Activated effector memory CD4-positive, alpha-beta T cell treated with anti-CD3 and anti-CD28 coated beads, Interleukin-2, amount 50 U/mL, for 16 hours (primary cell): Measurements from ENCODE around the gene KCP.

ENCODE experiments used
- DNase-seq: peaks from one replicate; pipeline ENCODE4 v3.0.0-alpha.2; 2020

KCP gene

DNA sequence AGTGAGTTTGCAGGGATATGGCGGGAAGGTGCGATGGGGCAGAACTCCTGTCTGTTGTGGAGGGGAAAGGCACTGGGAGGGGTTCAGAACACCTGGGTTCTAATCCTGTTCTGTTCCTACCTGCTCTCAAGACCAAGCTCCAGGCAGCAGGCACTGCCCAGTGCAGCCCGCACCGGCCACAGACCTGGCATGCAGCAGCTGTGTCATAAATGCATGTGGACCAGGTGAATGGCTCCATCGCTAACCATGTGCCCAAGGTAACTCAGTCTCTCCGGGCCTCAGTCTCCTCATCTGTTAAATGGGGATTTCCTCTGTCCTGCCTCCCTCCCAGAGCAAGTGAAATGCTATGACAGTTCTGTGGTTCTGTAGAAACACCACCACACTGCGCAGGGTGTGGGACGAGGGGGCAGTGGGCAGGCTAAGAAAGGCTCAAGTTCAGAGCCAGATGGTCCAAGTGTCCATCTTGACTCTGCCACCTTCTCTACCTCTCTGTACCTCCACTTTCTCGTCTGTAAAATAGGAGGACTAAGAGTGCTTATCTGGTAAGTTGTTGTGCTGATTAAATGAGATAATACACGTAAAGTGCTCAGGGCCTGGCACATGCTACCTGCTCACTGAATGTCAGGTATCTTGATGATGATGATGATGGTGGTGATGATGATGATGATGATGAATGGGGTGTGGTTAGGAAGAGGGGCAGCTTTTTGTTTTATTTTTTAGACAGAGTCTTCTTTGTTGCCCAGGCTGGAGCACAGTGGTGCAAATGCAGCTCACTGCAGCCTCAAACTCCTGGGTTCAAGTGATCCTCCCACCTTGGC lies 24.9 kb downstream of the KCP start:
- DNase-seq, result no peak

DNA sequence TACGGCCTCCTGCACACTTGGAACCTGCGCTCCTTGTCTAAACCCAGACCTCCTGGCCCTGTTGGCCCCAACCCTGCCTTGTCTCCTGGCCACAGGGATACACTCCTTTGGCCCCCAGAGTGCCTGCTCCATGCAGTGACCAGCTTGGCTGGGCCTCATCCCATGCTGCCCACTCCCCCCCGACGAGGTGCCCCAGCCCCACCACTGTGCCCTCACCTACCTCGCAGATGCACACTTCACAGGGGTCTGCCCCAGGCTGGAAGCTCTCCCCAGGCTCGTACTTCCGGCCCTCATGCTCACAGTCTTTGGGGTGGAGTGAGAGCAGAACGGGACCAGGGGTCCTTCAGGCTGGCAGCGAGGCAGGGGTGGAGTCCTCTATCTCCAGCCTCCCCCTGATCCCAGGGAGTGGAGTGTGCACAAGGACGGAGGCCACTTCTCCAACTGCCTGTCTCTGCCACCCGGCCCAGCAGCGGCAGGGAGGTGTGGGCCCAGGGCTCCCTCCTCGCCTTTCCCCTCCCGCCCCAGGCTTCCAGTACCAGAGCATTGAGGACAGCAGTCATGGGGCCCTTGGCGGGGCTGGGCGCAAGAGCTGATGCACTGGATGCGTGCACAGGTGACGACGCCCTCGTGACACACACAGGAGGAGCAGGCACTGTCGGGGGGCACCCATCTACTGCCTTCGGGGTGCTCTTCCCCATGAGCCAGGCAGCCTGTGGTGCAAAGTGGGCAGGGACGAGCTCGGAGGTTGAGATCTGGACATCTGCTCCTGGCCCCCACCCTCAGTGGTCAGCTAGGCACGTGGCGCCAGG lies 25.7 kb downstream of the KCP start:
- no peak for DNase-seq

DNA sequence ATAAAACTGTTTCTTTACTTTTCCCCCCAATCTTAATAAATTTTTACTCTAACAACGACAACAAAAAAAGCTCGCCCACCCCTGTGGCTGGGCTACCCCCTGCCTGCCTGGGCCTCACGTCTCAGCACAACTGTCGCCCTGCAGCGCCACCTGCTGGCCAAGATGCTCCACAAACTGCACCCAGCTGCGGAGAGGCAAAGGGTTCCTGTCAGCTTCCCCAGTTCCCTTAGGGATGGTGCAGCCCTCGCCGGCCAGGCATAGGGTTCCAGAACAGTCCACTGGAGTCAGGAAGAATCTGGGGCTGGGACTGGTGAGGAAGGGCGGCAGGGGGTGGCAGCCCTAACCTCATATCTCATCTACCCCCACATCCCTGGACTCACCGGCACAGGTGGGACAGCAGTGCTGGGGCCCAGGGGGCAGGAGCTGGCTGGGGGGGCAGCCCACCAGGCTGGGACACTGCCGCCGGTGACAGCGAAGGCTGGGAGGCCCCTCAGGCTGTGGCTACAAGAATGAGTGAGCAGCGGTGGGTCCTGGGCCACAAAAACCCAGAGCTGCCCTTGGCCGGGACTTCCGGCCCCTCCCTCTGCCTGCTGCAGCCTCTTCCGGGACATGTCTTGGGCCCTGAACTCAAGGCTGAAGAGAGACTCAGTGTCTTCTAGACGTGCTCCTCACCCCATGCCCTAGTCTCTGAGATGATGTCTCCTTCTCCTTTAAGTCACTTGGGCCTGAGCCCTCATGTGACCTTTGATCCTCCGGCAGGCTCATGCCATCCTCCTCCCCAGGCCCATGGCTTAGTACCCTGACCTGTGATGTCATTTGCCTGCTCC lies 26.7 kb downstream of the KCP start:
- DNase-seq, result peak; percentile 95

DNA sequence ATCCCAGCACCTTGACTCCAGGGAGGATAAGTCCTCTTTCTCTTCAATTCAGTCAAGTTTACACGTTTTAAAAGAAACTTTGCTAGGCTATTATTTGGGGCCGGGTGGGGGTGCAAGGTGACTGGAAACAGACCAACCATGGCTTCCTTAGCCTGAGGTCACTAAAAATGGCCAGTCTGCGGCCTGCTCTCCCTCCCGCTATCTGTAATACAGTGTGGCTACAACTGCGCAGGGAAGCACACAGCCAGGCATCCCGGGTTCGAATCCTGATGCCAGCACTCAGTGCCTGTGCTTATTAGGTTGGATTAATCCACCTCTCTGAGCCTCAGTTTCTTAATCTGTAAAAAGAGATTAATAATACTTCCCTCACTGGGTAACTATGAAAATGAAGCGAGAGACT lies 28.4 kb downstream of the KCP start:
- DNase-seq, result no peak

GRCh38 chr7:128881458-128882125 lies 28.9 kb downstream of the KCP start:
- no peak for DNase-seq

DNA sequence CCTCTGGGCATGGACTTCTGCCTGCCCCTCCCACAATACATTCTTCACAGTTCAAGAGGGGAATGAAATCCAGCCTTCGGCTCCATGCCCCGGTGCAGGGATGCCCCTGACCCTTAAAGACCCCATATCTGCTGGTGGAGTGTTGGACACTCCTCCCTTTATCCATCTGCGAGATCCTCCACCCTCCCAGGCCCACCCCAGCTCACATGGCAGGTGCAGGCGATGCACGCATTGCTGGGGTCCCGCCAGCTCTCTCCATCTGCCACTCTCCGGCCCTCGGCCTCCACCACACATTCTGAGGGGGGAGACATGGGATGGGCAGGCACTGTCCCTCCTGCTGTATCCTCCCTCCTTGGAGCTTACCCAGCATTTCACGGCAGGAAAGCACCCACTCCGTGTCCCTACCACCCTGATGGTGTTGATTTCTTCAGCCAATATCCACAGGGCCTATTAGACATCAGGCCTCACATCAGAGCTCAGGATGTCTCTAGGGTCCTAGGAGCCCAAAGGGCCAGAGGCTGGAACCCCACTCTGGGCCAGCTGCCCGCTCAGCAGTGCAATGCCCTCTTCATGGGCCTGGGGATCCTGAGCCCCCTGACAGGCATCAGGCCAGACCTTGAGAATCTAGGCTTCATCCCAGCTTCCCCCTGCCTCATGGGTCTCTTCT lies 29.6 kb downstream of the KCP start:
- DNase-seq, result no peak

DNA sequence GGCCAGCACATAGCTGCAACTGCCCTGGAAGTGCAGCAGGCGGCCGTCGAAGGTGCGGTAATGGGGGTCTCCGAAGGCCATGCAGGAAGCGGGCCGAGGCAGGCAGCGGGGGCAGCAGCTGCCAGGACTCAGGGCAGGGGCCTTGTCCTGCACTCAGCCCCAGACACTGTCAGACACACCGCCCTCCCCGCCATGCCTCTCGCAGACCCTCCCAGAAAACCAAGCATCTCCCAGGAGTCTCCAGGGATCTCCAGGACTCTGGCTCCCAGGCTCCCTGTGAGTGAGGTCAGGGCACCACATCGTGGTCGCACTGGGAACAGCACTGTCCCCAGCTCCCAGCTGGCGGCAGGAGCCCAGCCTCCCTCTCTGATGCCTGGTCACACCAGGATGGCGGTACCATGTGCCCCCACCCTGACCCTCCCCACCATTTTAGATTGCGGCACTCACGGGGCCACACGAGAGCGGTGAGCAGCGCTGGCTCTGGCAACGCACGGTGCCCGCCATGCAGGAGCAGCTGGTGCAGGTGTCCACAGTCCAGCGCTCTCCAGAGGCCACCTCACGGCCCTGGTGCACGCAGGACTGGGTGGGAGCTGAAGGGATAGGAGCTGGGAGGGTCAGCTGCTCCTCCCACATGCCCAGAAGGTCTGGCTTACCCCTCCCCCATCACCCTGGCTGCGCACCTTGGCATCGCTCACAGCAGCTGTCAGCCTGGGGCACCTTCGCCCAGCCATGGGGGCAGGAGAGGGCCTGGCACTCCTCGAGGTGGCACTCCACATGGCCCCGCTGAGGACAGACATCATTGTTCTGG lies 30.4 kb downstream of the KCP start:
- no peak for DNase-seq

- DNase-seq, result no peak
These were observed 31.0 kb downstream of the KCP start for GRCh38 chr7:128879461-128879938.

- no peak for DNase-seq
These were observed 32.0 kb downstream of the KCP start for GRCh38 chr7:128878226-128879105.

DNA sequence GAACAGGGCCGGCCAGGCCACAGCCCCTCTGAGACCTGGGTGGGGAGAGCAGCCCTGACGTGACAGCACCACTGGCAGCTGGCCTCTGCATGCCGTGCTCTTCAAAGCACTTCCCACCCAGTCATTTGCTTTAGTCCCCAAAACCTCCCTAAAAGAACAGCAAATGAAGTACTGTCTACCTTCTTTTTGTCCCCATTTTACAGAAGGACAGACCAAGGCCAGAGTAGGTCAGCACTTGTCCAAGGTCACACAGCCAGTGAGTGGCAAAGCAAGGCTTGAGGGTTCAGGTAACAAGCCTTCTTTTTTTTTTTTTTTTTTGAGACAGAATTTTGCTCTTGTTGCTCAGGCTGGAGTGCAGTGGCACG lies 32.8 kb downstream of the KCP start:
- no peak for DNase-seq

DNA sequence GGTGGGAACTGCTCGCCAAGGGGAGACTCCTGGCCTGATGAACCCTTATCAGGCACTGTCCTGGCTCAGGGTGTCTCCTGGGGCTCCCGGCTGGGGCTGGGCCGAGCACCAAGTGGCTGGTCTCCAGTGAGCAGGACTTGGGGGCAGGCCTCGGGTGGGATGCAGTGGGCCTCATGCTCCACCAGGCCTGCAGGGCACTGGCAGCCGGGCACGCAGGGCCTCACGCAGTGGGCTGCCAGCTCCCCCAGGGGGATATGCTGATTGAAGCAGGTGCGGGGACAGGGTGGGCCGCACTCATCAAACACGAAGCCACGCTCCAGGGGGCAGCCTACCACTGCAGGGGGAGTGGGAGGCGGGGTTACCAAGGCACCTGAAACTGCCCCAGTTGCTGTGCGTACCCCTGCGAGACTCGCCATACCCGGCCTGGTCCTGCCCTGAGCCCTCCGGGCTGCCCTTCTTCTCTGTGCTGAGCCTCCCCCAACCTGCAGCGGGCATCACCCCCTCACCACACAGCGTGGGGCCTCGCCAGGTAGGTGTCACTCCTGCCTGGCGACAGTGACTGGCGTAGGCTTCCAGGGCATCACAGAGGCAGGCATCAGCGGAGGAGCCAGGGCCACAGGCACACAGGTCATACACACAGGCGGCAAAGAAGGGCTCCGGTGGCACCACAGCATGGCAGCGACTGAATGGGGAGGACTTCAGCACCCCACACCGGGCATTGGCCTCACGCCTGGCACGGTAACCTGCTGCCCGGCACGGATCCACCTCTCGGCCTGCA lies 33.3 kb downstream of the KCP start:
- DNase-seq, result no peak

DNA sequence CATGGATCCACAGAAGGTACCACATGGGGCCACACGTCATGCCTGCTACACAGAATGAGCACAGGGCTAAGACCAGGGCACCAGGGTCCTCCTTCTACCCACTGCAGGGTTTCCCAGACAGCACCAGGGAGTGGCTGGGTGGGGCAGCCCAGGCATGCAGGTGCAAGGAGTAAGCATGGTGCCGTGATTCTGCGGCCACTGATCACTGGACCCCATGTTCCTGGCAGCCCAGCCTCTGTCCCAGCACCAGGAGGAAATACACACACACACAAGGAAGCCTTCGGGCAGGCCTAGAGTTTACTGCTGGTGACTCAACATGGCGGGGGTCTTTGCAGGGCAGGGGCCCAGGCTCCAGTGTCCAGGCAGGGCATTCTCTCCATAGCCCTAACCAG lies 33.9 kb downstream of the KCP start:
- DNase-seq, result no peak

DNA sequence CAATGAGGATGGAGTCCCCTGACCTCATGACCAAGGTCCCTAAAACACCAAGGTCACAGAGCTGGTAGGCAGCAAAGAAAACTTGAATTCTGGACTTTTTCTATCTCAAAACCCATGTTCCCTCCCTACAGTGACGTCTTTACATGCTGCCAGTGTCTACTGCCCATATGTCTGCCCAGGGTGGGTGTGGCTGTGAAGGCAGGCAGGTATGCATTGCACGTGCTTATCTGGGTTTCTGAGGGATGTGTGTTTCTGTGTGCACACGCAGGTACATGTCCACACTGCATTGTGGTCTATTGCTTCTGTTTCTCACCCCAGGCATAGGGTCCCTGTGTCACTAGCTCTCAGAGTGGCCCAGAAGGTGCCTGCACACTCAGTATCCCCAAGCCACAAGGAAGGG lies 34.4 kb downstream of the KCP start:
- DNase-seq, result no peak

DNA sequence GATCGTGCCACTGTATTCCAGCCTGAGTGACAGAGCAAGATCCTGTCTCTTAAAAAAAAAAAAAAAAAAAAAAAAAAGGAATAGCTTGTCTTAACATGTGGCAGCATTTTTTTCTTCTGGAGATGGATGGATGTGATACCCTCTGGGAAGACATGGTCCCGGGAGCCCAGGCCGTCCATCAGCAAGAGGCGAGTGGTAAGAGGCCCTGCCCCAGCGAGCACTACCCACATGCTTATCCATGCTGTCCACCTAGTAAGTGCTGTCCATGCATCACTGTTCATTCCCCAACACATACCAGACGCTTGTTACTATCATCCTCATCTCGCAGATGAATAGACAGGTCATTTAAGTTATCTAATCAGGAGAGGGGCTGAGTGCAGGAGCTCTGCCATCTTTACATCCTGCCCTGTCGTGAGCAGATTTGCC lies 35.0 kb downstream of the KCP start:
- no peak for DNase-seq

- no peak for DNase-seq
These were observed 36.1 kb downstream of the KCP start for GRCh38 chr7:128874140-128875031.

GRCh38 chr7:128873234-128873633 lies 37.3 kb downstream of the KCP start:
- no peak for DNase-seq

DNA sequence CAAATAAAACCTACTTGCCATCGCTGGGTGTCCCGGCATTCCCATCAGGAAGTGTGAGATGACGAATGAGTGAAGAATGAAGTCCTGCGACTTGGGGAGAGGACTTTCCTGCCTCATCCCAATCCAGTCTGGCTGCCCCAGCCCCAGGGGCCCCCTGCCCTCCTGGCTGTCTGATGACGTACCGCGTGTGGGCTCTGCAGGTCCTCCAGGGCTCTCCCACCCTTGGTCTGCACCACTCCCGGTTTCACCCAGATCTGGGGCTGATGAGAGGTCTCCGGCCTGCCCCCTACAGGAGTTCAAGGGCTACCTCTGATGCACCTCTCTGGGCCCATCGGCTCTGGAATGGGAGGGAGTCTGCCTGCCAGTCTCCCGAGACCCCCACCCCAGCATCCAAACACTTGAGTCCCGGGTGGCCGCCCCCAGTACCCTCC lies 38.1 kb downstream of the KCP start:
- DNase-seq, result no peak

DNA sequence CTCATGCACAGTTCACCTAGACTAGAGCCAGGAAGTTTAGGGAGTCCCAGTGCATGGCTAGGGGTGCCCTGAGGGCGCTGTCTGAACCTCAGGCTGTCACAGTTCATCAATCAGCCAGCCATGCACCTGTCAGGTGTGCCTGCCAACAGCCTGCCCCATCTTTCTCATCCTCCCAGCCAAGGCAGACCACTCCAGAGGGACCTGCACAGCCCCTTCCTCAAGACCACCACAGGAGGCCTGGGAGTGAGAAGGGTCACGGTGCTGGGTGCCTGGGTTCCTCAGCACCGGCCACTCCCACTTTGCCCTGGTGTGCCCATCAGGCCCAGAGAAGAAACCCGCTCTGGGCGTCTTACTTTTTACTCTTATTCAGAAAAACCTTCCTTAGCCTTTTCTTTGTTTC lies 39.5 kb downstream of the KCP start:
- no peak for DNase-seq
